Heart left ventricle (tissue), 16 donors: Measurements from ENCODE around the gene ATF4. TPM values are rescaled to one million over a fixed set of nuclear protein-coding genes. Genes with fewer than 3 reads are reported as not detected.

Experiments used
- ATAC-seq, 4 donors: fragments of 200-7000 bp; cut with Tn5 transposase; one replicate each; pipeline ENCODE4 v1.9.1; 2020 to 2022; ENCODE audit warnings: moderate library complexity in 4 of 4, mild to moderate bottlenecking in 3 of 4, moderate number of reproducible peaks in 1 of 4
- DNase-seq, 5 donors: peaks; one replicate each; pipeline ENCODE4 v3.0.0-alpha.2; 2020
- H3K27ac ChIP-seq, 12 donors: fragments of 200-600 bp; sonication (generic) in 4 of 12; one replicate each; pipeline versions ENCODE4 v1.5.0 to v1.8.0; 2016 to 2022; ENCODE audit warnings: mild to moderate bottlenecking in 2 of 12
- H3K27me3 ChIP-seq, 9 donors: fragments of 200-600 bp; sonication (generic) in 2 of 9; one replicate each; pipeline versions ENCODE4 v1.5.1 to v1.8.0; 2016 to 2022; ENCODE audit warnings: mild to moderate bottlenecking in 3 of 9
- H3K36me3 ChIP-seq, 9 donors: fragments of 200-600 bp; sonication (generic) in 2 of 9; one replicate each; pipeline versions ENCODE4 v1.5.0 to v1.8.0; 2018 to 2022; ENCODE audit warnings: mild to moderate bottlenecking in 2 of 9
- H3K4me1 ChIP-seq, 12 donors: fragments of 200-600 bp; sonication (generic) in 4 of 12; one replicate each; pipeline versions ENCODE4 v1.5.0 to v1.8.0; 2016 to 2022; ENCODE audit warnings: mild to moderate bottlenecking in 3 of 12
- H3K4me3 ChIP-seq, 12 donors: fragments of 200-600 bp; sonication (generic) in 4 of 12; one replicate each; pipeline versions ENCODE4 v1.5.0 to v1.8.0; 2017 to 2022; ENCODE audit warnings: mild to moderate bottlenecking in 9 of 12, moderate library complexity in 4 of 12
- H3K9me3 ChIP-seq, 12 donors: fragments of 200-600 bp; sonication (generic) in 4 of 12; one replicate each; pipeline versions ENCODE4 v1.5.0 to v1.8.0; 2016 to 2022; ENCODE audit warnings: mild to moderate bottlenecking in 1 of 12
- POLR2A ChIP-seq, 2 donors: fragments of 450-650 bp; IDR thresholded peaks; one replicate each; pipeline ENCODE4 v1.6.1; 2017; ENCODE audit warnings: antibody characterized with exemption in 2 of 2, mild to moderate bottlenecking in 2 of 2, moderate library complexity in 2 of 2
- WGBS, 4 donors: extraction: QIAGEN DNeasy Blood & Tissue Kit in 2 of 4; methylation state at CpG; one replicate each; pipeline versions ENCODE4 v1.1.5 to v1.1.7; 2013 to 2018; 5-methylcytosine and 5-hydroxymethylcytosine counted together
- intact Hi-C, 10 donors: fragments of 100-400 bp; cut with DNase I; formaldehyde crosslinking; loops; one replicate each; pipeline versions ENCODE4 v1.11.1 to v1.14.2; 2022
- polyA plus RNA-seq, 2 donors: library from polyadenylated mRNA; stranded (reverse); fragments of 200-250 nt; gene quantifications; one replicate each; pipeline ENCODE4 v1.2.3, GENCODE V29; 2013
- total RNA-seq, 9 donors: library from RNA; depleted of rRNA in 2 of 9; stranded (reverse); fragments of >200 nt in 2 of 9; fragmentation: NEBNext Ultra II Directional in 3 of 9; extraction: Animal tissue kit (Norgen Biotek cat#: 25700) in 3 of 9; gene quantifications; one replicate each; pipeline versions ENCODE4 v1.1.0 to v1.2.4, GENCODE V29; 2016 to 2023
- TF ChIP-seq, protein P1 (sequence below), 12 donors: fragments of 200-600 bp; sonication (generic) in 4 of 12; IDR thresholded peaks; one replicate each; pipeline versions ENCODE4 v1.5.0 to v1.8.0; 2018 to 2022; ENCODE audit warnings: antibody characterized with exemption in 12 of 12, mild to moderate bottlenecking in 5 of 12
- donor health status: ischemic (EF 13 %, LVEDD 7.1; RV severe dilation, severe dysfunction).
- donor health status: healthy with polysubstance abuse.
- donor health status: DM: no; HTN: yes; CAD: no.
- donor health status: DM: no; HTN: no; CAD: no.
- donor health status: ischemic (EF 25% LVEDD 6.9; RV normal size, moderate dysfunction).
- donor health status: ischemic (EF 25% LVEDD 5.7; RV mildly dilated, moderate dysfunction).
- donor health status: healthy.
- donor health status: DM: yes; HTN: yes; CAD: no.
- donor health status: ischemic (EF 35%, LVEDD 5.7; RV mildly dilated, moderate dysfunction).
- donor health status: nonischemic (EF 11% LVEDD 7.7; RV severe dilation, severe dysfunction).
- donor health status: DM: yes; HTN: yes; CAD: no.
- donor health status: PGD.
- donor health status: ischemic (EF 29% LVEDD 5.4; RV normal size, mild dysfunction).
- donor health status: nonischemic (EF 23%, LVEDD 6.1; RV moderate dilation, normal function).

The ATF4 gene
- total and polyA plus RNA-seq, 11 donors: 117 to 458 (median 176) TPM

DNA sequence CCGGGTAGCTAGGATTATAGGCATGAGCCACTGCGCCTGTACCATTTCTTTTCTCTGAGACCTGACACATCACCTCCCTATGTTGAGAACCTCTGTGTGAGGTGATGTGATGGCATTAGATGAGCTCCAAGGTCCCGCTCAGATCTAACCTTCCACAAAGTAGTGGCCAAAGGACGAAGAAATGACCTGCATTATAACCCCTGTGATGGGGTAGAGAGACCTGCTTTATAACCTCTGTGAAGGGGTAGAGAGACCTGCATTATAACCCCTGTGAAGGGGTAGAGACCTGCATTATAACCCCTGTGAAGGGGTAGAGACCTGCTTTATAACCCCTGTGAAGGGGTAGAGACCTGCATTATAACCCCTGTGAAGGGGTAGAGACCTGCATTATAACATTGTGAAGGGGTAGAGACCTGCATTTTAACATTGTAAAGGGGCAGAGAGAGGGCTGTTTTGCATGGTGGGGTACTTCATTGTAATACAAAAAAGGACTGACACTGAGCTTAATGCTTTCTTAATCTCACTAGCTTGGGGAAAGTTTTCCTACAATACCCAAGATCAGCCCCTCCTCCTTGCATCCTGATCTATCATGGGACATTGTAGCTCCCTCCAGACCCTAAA, 9.7 kb upstream of the ATF4 start:
- TF ChIP-seq POLR2A (IDR thresholded peaks at IDR 0.05): no peak
- TF ChIP-seq, protein P1, sequence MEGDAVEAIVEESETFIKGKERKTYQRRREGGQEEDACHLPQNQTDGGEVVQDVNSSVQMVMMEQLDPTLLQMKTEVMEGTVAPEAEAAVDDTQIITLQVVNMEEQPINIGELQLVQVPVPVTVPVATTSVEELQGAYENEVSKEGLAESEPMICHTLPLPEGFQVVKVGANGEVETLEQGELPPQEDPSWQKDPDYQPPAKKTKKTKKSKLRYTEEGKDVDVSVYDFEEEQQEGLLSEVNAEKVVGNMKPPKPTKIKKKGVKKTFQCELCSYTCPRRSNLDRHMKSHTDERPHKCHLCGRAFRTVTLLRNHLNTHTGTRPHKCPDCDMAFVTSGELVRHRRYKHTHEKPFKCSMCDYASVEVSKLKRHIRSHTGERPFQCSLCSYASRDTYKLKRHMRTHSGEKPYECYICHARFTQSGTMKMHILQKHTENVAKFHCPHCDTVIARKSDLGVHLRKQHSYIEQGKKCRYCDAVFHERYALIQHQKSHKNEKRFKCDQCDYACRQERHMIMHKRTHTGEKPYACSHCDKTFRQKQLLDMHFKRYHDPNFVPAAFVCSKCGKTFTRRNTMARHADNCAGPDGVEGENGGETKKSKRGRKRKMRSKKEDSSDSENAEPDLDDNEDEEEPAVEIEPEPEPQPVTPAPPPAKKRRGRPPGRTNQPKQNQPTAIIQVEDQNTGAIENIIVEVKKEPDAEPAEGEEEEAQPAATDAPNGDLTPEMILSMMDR (IDR thresholded peaks at IDR 0.05): no peak
- Histone ChIP-seq H3K4me3 (no peak overlapping the region), H3K27me3 (no peaks in the 10 kb centered on the region), H3K27ac (no peak overlapping the region), H3K9me3 (no peaks in the 10 kb centered on the region), H3K36me3 (peaks cover 6 to 100% (median 97%) of the 10 kb centered on the region in 9 donors), H3K4me1 (peaks cover 0 to 22% (median 5%) of the 10 kb centered on the region in 12 donors)
- no peak for DNase-seq
- 88 to 93% (median 92%) methylated on average over 4 of the region's 4 CpGs for WGBS, 4 donors
- ATAC-seq: no peak
- intact Hi-C loops: loop anchor here in 3 of 10 donors (10.0 kb wide), 4 partner anchors 106 to 336 kb away; partner anchors contain the start of genes SYNGR1 (in 1 of the 3) and TAB1 (in 1 of the 3)

DNA sequence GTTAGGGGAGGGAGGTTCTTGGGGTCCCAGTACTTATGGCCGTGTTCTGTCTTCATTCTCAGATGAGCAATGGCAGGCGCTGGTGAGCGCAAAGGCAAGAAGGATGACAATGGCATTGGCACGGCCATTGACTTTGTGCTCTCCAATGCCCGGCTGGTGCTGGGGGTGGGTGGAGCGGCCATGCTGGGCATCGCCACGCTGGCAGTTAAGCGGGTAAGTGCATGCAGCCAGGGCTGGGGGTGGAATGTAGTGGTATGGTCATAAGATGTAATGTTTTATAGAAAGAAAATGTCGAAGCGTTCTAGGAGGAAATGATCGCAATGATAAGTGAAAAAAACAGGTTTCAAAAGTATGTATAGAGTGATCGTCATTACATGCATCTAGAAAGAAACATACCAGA, 9.1 kb upstream of the ATF4 start:
- TF ChIP-seq, protein P1 (IDR thresholded peaks at IDR 0.05): no peak
- TF ChIP-seq POLR2A (IDR thresholded peaks at IDR 0.05): no peak
- no peaks in the 10 kb centered on the region for H3K27me3 ChIP-seq
- 93 to 95% (median 94%) methylated on average over 13 of the region's 13 CpGs for WGBS, 4 donors
- no peak overlapping the region for H3K4me3 ChIP-seq
- H3K27ac ChIP-seq: no peak overlapping the region
- intact Hi-C loops: loop anchor here in 3 of 10 donors (10.0 kb wide), 4 partner anchors 106 to 336 kb away; partner anchors contain the start of genes SYNGR1 (in 1 of the 3) and TAB1 (in 1 of the 3)
- peaks cover 6 to 100% (median 96%) of the 10 kb centered on the region in 9 donors for H3K36me3 ChIP-seq
- ATAC-seq (no peak), DNase-seq (no peak)
- no peaks in the 10 kb centered on the region for H3K9me3 ChIP-seq
- peaks cover 0 to 16% (median 5%) of the 10 kb centered on the region in 12 donors for H3K4me1 ChIP-seq

DNA sequence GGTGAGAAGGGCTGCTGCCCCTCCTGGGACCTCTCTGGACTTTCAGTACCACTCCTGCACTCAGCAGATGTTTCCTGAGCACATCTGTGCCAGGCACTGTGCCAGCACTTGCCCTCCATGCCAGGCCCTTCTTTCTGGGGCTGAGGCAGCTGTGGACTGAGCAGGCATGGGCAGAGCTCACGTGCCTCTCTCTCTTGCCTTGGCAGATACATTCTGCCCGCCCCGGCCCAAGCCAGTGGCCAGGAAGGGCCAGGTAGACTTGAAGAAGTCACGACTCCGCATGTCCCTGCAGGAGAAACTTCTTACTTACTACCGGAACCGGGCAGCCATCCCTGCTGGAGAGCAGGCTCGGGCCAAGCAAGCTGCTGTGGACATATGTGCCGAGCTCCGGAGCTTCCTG, 8.3 kb upstream of the ATF4 start:
- 88 to 94% (median 90%) methylated on average over 8 to 10 of the region's 10 CpGs for WGBS, 4 donors
- Histone ChIP-seq H3K9me3 (no peaks in the 10 kb centered on the region), H3K36me3 (peaks cover 6 to 100% (median 88%) of the 10 kb centered on the region in 9 donors), H3K4me1 (peaks cover 0 to 15% (median 5%) of the 10 kb centered on the region in 12 donors), H3K27me3 (no peaks in the 10 kb centered on the region), H3K27ac (no peak overlapping the region), H3K4me3 (no peak overlapping the region)
- TF ChIP-seq POLR2A (IDR thresholded peaks at IDR 0.05): no peak
- TF ChIP-seq, protein P1 (IDR thresholded peaks at IDR 0.05): no peak
- ATAC-seq (peak in 2 of 4 donors; percentile 5 to 17), DNase-seq (no peak)
- intact Hi-C loops: loop anchor here in 3 of 10 donors (10.0 kb wide), 4 partner anchors 107 to 337 kb away; partner anchors contain the start of genes SYNGR1 (in 1 of the 3) and TAB1 (in 1 of the 3)

DNA sequence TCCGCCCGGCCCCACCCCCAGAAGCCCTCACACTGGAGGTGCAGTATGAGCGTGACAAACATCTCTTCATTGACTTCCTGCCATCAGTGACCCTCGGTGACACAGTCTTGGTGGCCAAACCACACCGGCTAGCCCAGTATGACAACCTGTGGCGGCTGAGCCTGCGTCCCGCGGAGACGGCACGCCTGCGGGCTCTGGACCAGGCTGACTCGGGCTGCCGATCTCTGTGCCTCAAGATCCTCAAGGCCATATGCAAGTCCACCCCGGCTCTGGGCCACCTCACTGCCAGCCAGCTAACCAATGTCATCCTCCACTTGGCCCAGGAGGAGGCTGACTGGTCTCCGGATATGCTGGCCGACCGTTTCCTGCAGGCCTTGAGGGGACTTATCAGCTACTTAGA, 6.6 kb upstream of the ATF4 start:
- ATAC-seq: peak in 3 of 4 donors; percentile 9 to 25 (median 16)

More for the DNA sequence above, 6.6 kb upstream of the ATF4 start:
- 75 to 82% (median 80%) methylated on average over 18 of the region's 18 CpGs for WGBS, 4 donors
- no peaks in the 10 kb centered on the region for H3K9me3 ChIP-seq
- no peaks in the 10 kb centered on the region for H3K27me3 ChIP-seq
- H3K27ac ChIP-seq: peak overlapping the region in 2 of 12 donors; percentile 11 to 28
- H3K36me3 ChIP-seq: peaks cover 6 to 90% (median 79%) of the 10 kb centered on the region in 9 donors
- TF ChIP-seq POLR2A (IDR thresholded peaks at IDR 0.05): no peak
- TF ChIP-seq, protein P1 (IDR thresholded peaks at IDR 0.05): no peak
- intact Hi-C loops: loop anchor here in 4 of 10 donors (2.0 to 10.0 kb wide), 5 partner anchors 17 to 339 kb away; partner anchors contain the start of genes SYNGR1 (in 1 of the 4) and TAB1 (in 1 of the 4)
- H3K4me1 ChIP-seq: peaks cover 2 to 22% (median 9%) of the 10 kb centered on the region in 12 donors
- H3K4me3 ChIP-seq: no peak overlapping the region
- no peak for DNase-seq
